Trophoblast cell (in vitro differentiated cells and primary cell): ENCODE measurements around the gene CRAMP1.

Experiments
- DNase-seq, 2 donors: peaks; one replicate each; pipeline ENCODE4 v3.0.0-alpha.2; 2016
- H2AFZ ChIP-seq: 2 replicates; pipeline ENCODE4 v1.6.1; 2013; ENCODE audit warnings: low read length, moderate library complexity, mild to moderate bottlenecking; ENCODE audit not compliant: insufficient read depth, poor library complexity
- H2AK5ac ChIP-seq: 2 replicates; pipeline ENCODE4 v1.6.1; 2013; ENCODE audit warnings: mild to moderate bottlenecking, low read length
- H2BK120ac ChIP-seq: 2 replicates; pipeline ENCODE4 v1.6.1; 2013; ENCODE audit warnings: low read length, mild to moderate bottlenecking, moderate library complexity; ENCODE audit not compliant: insufficient read depth, poor library complexity
- H2BK12ac ChIP-seq: 2 replicates; pipeline ENCODE4 v1.6.1; 2013; ENCODE audit warnings: mild to moderate bottlenecking, low read length, moderate library complexity
- H2BK5ac ChIP-seq: 2 replicates; pipeline ENCODE4 v1.6.1; 2013; ENCODE audit warnings: low read length, low read depth, moderate library complexity, mild to moderate bottlenecking; ENCODE audit not compliant: poor library complexity
- H3K14ac ChIP-seq: 2 replicates; pipeline ENCODE4 v1.6.1; 2013; ENCODE audit warnings: mild to moderate bottlenecking, low read length
- H3K18ac ChIP-seq: 2 replicates; pipeline ENCODE4 v1.6.1; 2013; ENCODE audit warnings: mild to moderate bottlenecking, low read length
- H3K23ac ChIP-seq: 2 replicates; pipeline ENCODE4 v1.6.1; 2013; ENCODE audit warnings: low read length
- H3K27ac ChIP-seq: 2 replicates; pipeline ENCODE4 v1.5.1; 2013; ENCODE audit warnings: low read depth, mild to moderate bottlenecking, inconsistent platforms, low read length, moderate library complexity
- H3K27me3 ChIP-seq: 2 replicates; pipeline ENCODE4 v1.6.1; 2013; ENCODE audit warnings: inconsistent platforms, mild to moderate bottlenecking, low read length, moderate library complexity; ENCODE audit not compliant: insufficient read depth
- H3K36me3 ChIP-seq, 2 experiments: 1 replicate in 1 of 2; 2 replicates in 1 of 2; pipeline ENCODE4 v1.6.1; 2013; ENCODE audit warnings: low read length in 2 of 2, mild to moderate bottlenecking in 2 of 2, moderate library complexity in 1 of 2; ENCODE audit not compliant: insufficient read depth in 2 of 2, control insufficient read depth in 1 of 2
- H3K4ac ChIP-seq: 2 replicates; pipeline ENCODE4 v1.6.1; 2013; ENCODE audit warnings: low read depth, mild to moderate bottlenecking, low read length, moderate library complexity
- H3K4me1 ChIP-seq, 2 experiments: 1 replicate in 1 of 2; 2 replicates in 1 of 2; pipeline ENCODE4 v1.6.1; 2013; ENCODE audit warnings: low read length in 2 of 2, mild to moderate bottlenecking in 2 of 2, moderate library complexity in 1 of 2; ENCODE audit not compliant: insufficient read depth in 2 of 2, control insufficient read depth in 1 of 2
- H3K4me2 ChIP-seq: 2 replicates; pipeline ENCODE4 v1.6.1; 2013; ENCODE audit warnings: inconsistent platforms, mild to moderate bottlenecking, low read length, moderate library complexity
- H3K4me3 ChIP-seq: 2 replicates; pipeline ENCODE4 v1.5.1; 2013; ENCODE audit warnings: mild to moderate bottlenecking, low read depth, low read length, inconsistent platforms
- H3K79me1 ChIP-seq: one replicate; pipeline ENCODE4 v1.6.1; 2013; ENCODE audit warnings: low read length
- H3K79me2 ChIP-seq: 2 replicates; pipeline ENCODE4 v1.6.1; 2013; ENCODE audit warnings: low read length, mild to moderate bottlenecking; ENCODE audit not compliant: control insufficient read depth, insufficient read depth, poor library complexity
- H3K9ac ChIP-seq: 2 replicates; pipeline ENCODE4 v1.6.1; 2013; ENCODE audit warnings: mild to moderate bottlenecking, low read length
- H3K9me3 ChIP-seq: 2 replicates; pipeline ENCODE4 v1.6.1; 2013; ENCODE audit warnings: low read depth, mild to moderate bottlenecking, control low read depth, inconsistent platforms, low read length; ENCODE audit not compliant: insufficient read depth
- H4K12ac ChIP-seq: 2 replicates; pipeline ENCODE4 v1.6.1; 2013; ENCODE audit warnings: low read depth, mild to moderate bottlenecking, low read length, moderate library complexity
- H4K8ac ChIP-seq: 2 replicates; pipeline ENCODE4 v1.6.1; 2013; ENCODE audit warnings: low read depth, mild to moderate bottlenecking, low read length, moderate library complexity
- H4K91ac ChIP-seq: one replicate; pipeline ENCODE4 v1.6.1; 2013; ENCODE audit warnings: low read depth, mild to moderate bottlenecking, low read length, moderate library complexity
- WGBS: extraction: QIAGEN DNeasy Blood & Tissue Kit; methylation state at CpG from one replicate; pipeline ENCODE4 v1.1.7; 2013; ENCODE audit warnings: missing lambda C conversion rate; ENCODE audit not compliant: insufficient read length, insufficient coverage; ENCODE audit errors: extremely low coverage; 5-methylcytosine and 5-hydroxymethylcytosine counted together

The CRAMP1 gene

GRCh38 chr16:1567988-1568387 is 44.2 kb upstream of the CRAMP1 start:
- H2BK120ac ChIP-seq: no peak overlapping the region
- peaks cover 0 to 4% of the 10 kb centered on the region in 2 experiments for H3K36me3 ChIP-seq
- H3K27ac ChIP-seq: no peak overlapping the region
- no peak for DNase-seq
- no CpG with 5 or more reads among the region's 13 CpGs for WGBS
- H3K23ac ChIP-seq: no peak overlapping the region
- no peak overlapping the region for H4K8ac ChIP-seq
- no peak overlapping the region for H3K4ac ChIP-seq
- no peak overlapping the region for H2AK5ac ChIP-seq
- no peak overlapping the region for H3K14ac ChIP-seq
- H3K27me3 ChIP-seq: no peaks in the 10 kb centered on the region
- no peak overlapping the region for H4K91ac ChIP-seq
- H3K4me3 ChIP-seq: no peak overlapping the region
- no peak overlapping the region for H2BK12ac ChIP-seq
- no peak overlapping the region for H2AFZ ChIP-seq
- no peaks in the 10 kb centered on the region for H3K79me1 ChIP-seq
- H3K79me2 ChIP-seq: no peaks in the 10 kb centered on the region
- H2BK5ac ChIP-seq: no peak overlapping the region
- no peak overlapping the region for H3K18ac ChIP-seq
- H4K12ac ChIP-seq: no peak overlapping the region
- no peaks in the 10 kb centered on the region for H3K9me3 ChIP-seq
- H3K4me2 ChIP-seq: no peak overlapping the region
- no peak overlapping the region for H3K9ac ChIP-seq
- peaks cover 0 to 3% of the 10 kb centered on the region in 2 experiments for H3K4me1 ChIP-seq

DNA sequence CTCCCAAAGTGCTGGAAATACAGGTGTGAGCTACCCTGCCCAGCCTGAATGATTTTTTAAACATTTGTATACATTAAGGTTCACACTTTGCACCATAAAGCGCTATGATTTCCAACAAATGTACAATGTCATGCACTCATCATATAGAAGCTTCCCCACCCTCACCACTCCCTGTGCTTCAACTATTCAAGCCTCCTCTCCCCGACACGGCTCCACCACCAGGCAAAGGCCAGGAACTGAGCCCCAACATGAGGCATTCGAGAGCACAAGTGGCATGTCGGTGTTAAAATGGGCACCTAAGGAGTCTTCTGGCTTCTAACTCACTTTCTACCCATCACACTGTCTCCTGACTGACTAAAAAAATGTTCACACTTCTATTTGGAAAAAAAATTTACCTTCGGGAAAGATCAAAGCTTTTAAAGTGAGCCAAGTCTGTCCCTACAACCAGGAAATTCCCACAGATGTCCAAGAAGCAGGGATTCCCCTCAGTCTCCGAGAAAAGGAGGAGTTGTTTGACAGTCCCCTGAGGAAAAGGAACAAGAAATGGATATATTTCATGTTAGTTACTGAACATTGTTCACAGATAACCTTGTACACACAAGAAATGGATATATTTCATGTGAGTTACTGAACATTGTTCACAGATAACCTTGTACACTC is 41.0 kb upstream of the CRAMP1 start:
- no peak overlapping the region for H4K8ac ChIP-seq
- no peaks in the 10 kb centered on the region for H3K79me1 ChIP-seq
- H4K12ac ChIP-seq: no peak overlapping the region
- H3K4me2 ChIP-seq: no peak overlapping the region
- no peak overlapping the region for H3K23ac ChIP-seq
- H2BK12ac ChIP-seq: no peak overlapping the region
- no peak overlapping the region for H3K4me3 ChIP-seq
- H3K27me3 ChIP-seq: no peaks in the 10 kb centered on the region
- H2AK5ac ChIP-seq: no peak overlapping the region
- H4K91ac ChIP-seq: no peak overlapping the region
- H3K27ac ChIP-seq: no peak overlapping the region
- H3K9me3 ChIP-seq: no peaks in the 10 kb centered on the region
- H3K36me3 ChIP-seq: peaks cover 0 to 2% of the 10 kb centered on the region in 2 experiments
- no peak overlapping the region for H3K9ac ChIP-seq
- H3K79me2 ChIP-seq: no peaks in the 10 kb centered on the region
- H2BK5ac ChIP-seq: no peak overlapping the region
- H2BK120ac ChIP-seq: no peak overlapping the region
- no peaks in the 10 kb centered on the region for H3K4me1 ChIP-seq
- H3K4ac ChIP-seq: no peak overlapping the region
- H3K18ac ChIP-seq: no peak overlapping the region
- DNase-seq: no peak
- no peak overlapping the region for H2AFZ ChIP-seq
- no CpG with 5 or more reads among the region's 7 CpGs for WGBS
- H3K14ac ChIP-seq: no peak overlapping the region

DNA sequence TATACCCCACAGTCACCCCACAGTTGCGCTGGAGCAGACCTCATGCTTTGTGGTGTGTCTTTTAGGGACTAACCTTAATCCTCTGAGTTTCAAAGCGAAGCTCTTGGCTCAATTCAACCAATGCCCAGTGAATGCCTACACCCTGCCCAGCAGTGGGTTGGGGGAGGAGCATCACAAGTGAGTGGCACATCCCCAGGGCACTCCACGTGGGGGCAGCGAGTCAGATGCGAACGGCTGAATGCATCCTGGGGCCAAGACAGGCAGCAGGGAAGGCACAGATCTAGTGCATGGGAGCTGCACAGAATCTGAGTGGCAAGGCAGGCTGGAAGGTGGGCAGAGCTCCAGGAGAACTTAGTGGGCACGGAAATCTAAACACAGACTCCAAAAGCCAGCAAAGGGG is 39.5 kb upstream of the CRAMP1 start:
- H3K18ac ChIP-seq: no peak overlapping the region
- no peaks in the 10 kb centered on the region for H3K9me3 ChIP-seq
- no peaks in the 10 kb centered on the region for H3K27me3 ChIP-seq
- WGBS: no CpG with 5 or more reads among the region's 7 CpGs
- no peaks in the 10 kb centered on the region for H3K4me1 ChIP-seq
- no peak for DNase-seq
- H3K23ac ChIP-seq: no peak overlapping the region
- no peak overlapping the region for H3K4me2 ChIP-seq
- H2AK5ac ChIP-seq: no peak overlapping the region
- no peak overlapping the region for H3K27ac ChIP-seq
- no peak overlapping the region for H2AFZ ChIP-seq
- H2BK5ac ChIP-seq: no peak overlapping the region
- no peak overlapping the region for H3K14ac ChIP-seq
- no peak overlapping the region for H2BK120ac ChIP-seq
- H4K12ac ChIP-seq: no peak overlapping the region
- no peak overlapping the region for H4K91ac ChIP-seq
- no peaks in the 10 kb centered on the region for H3K79me1 ChIP-seq
- H3K36me3 ChIP-seq: peaks cover 0 to 4% of the 10 kb centered on the region in 2 experiments
- H3K4ac ChIP-seq: no peak overlapping the region
- no peak overlapping the region for H3K9ac ChIP-seq
- no peak overlapping the region for H3K4me3 ChIP-seq
- no peak overlapping the region for H2BK12ac ChIP-seq
- H4K8ac ChIP-seq: no peak overlapping the region
- H3K79me2 ChIP-seq: no peaks in the 10 kb centered on the region

GRCh38 chr16:1573301-1573700 is 38.9 kb upstream of the CRAMP1 start:
- H3K79me1 ChIP-seq: no peaks in the 10 kb centered on the region
- H2AK5ac ChIP-seq: no peak overlapping the region
- no peak overlapping the region for H3K4me2 ChIP-seq
- H3K14ac ChIP-seq: no peak overlapping the region
- no peak overlapping the region for H3K27ac ChIP-seq
- H4K8ac ChIP-seq: no peak overlapping the region
- no peak overlapping the region for H4K12ac ChIP-seq
- no peak overlapping the region for H3K4ac ChIP-seq
- H3K4me3 ChIP-seq: no peak overlapping the region
- WGBS: no CpG with 5 or more reads among the region's 5 CpGs
- no peak overlapping the region for H3K23ac ChIP-seq
- no peaks in the 10 kb centered on the region for H3K9me3 ChIP-seq
- no peak overlapping the region for H2BK5ac ChIP-seq
- no peaks in the 10 kb centered on the region for H3K79me2 ChIP-seq
- H2BK120ac ChIP-seq: no peak overlapping the region
- no peaks in the 10 kb centered on the region for H3K27me3 ChIP-seq
- no peak overlapping the region for H2BK12ac ChIP-seq
- peaks cover 3 to 7% of the 10 kb centered on the region in 2 experiments for H3K36me3 ChIP-seq
- no peak for DNase-seq
- H4K91ac ChIP-seq: no peak overlapping the region
- H3K9ac ChIP-seq: no peak overlapping the region
- H3K18ac ChIP-seq: no peak overlapping the region
- no peaks in the 10 kb centered on the region for H3K4me1 ChIP-seq
- no peak overlapping the region for H2AFZ ChIP-seq
